Fibroblast of the aortic adventitia (primary cell): ENCODE measurements around the gene MAP2K3. TPM values are rescaled to one million over a fixed set of nuclear protein-coding genes. Genes with fewer than 3 reads are reported as not detected.
"Not testable (repeated sequence)": the region's sequence is repeated elsewhere in the genome, so short reads cannot be mapped to it uniquely, and the experiment has no call there.

Experiments used
- DNase-seq: peaks from one replicate; pipeline ENCODE4 v3.0.0-alpha.2; 2010; ENCODE audit warnings: low read depth
- H3K4me3 ChIP-seq: 2 replicates; pipeline ENCODE4 v1.5.1; 2011; ENCODE audit warnings: low read depth, mild to moderate bottlenecking, control low read depth, low read length, moderate library complexity
- CTCF ChIP-seq: IDR thresholded peaks from 2 replicates; pipeline ENCODE4 v1.5.1; 2011; ENCODE audit warnings: mild to moderate bottlenecking, low read length, control low read depth, inconsistent platforms; ENCODE audit not compliant: insufficient read depth
- total RNA-seq: library from RNA; depleted of rRNA; stranded (reverse); fragments of >200 nt; gene quantifications from 2 replicates; pipeline ENCODE4 v1.2.3, GENCODE V29; 2012; ENCODE audit warnings: low replicate concordance

Gene MAP2K3
- total RNA-seq, 1 donor, result 24.5 TPM

GRCh38 chr17:21301593-21302550 lies 17.4 kb downstream of the MAP2K3 start:
- DNase-seq, result no peak
- no peak overlapping the region for H3K4me3 ChIP-seq
- no peak for TF ChIP-seq CTCF

GRCh38 chr17:21302711-21303425 lies 18.4 kb downstream of the MAP2K3 start:
- no peak for DNase-seq
- no peak for TF ChIP-seq CTCF
- H3K4me3 ChIP-seq, result no peak overlapping the region

- DNase-seq, result no peak
- H3K4me3 ChIP-seq, result no peak overlapping the region
- no peak for TF ChIP-seq CTCF
Measured at GRCh38 chr17:21303441-21304065, 19.0 kb downstream of the MAP2K3 start.

- no peak for TF ChIP-seq CTCF
- DNase-seq, result no peak
- no peak overlapping the region for H3K4me3 ChIP-seq
Measured at GRCh38 chr17:21304091-21304490, 19.6 kb downstream of the MAP2K3 start.

- not testable (repeated sequence) for DNase-seq, H3K4me3 ChIP-seq
Measured at GRCh38 chr17:21304551-21305151, 20.1 kb downstream of the MAP2K3 start.

GRCh38 chr17:21305431-21306180 lies 21.1 kb downstream of the MAP2K3 start:
- not testable (repeated sequence) for H3K4me3 ChIP-seq, DNase-seq

GRCh38 chr17:21306611-21307272 lies 22.2 kb downstream of the MAP2K3 start:
- not testable (repeated sequence) for H3K4me3 ChIP-seq, DNase-seq

- not testable (repeated sequence) for H3K4me3 ChIP-seq, DNase-seq
Measured at GRCh38 chr17:21307273-21307625, 22.7 kb downstream of the MAP2K3 start.

GRCh38 chr17:21308931-21309381 lies 24.4 kb downstream of the MAP2K3 start:
- H3K4me3 ChIP-seq, DNase-seq: not testable (repeated sequence)

- not testable (repeated sequence) for DNase-seq, H3K4me3 ChIP-seq
Measured at GRCh38 chr17:21310061-21310765, 25.7 kb downstream of the MAP2K3 start.
